Suppressor macrophage (primary cell): ENCODE data around the gene UCP3.
A peak's percentile ranks its signal among the peaks of the same experiment; 100 is the strongest.

Experiments
- DNase-seq, 4 experiments: peaks; one replicate each; pipeline ENCODE4 v3.0.0-alpha.2; 2020 to 2022

Gene UCP3

DNA sequence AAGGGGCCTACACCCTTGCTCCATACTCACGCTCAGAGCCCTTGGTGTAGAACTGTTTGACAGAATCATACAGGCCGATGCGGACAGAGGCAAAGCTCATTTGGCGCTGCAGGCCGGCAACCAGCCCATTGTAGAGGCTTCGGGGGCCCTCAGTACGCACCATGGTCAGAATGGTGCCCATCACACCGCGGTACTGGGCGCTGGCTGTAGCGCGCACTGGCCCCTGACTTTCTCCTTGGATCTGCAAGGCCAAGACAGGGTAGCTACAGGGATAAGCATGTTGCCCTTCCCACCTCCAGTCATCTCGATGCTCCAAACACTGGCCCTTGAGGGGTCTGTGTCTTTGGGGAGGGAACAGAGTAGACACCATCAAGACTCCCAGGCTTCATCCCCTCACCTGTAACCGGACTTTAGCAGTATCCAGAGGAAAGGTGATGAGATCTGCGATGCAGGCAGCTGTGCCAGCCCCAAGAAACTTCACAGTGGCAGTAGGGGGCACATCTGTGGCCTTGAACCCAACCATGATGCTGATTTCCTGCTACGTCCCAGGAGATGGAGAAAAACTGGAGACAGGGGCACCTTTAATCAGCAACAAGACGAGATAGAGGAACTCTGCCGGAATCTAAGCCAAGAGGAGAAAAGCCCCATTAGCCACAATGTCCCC, 30.9 kb downstream of the UCP3 start:
- no peak for DNase-seq

DNA sequence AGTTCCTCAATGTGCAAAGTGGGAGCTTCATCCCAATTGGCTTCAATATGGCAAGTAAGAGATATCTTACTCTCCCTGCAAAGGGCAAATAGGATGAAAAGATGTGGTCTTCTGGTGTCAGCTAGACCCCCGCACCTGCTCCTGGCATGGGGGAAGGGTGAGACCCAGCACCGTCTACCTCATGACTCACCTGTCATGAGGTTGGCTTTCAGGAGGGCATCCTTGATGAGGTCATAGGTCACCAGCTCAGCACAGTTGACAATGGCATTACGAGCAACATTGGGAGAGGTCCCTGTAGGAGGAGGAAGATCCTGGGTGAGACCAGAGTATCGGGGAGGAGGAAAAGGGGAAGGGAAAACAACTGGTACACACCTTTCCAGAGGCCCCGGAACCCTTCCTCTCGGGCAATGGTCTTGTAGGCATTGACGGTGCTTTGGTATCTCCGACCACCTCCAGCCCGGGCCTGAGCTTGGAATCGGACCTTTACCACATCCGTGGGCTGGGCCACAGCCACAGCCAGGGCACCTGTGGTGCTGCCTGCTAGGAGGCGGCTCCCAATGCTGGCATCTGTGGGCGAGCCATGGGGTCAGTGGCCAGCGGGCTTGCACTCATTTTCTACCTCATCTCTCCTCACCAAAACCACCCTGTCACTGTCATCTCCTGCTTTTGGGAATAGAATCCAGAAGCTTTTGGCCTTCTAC, 32.3 kb downstream of the UCP3 start:
- peak in 1 of 4 experiments; percentile 16 for DNase-seq

DNA sequence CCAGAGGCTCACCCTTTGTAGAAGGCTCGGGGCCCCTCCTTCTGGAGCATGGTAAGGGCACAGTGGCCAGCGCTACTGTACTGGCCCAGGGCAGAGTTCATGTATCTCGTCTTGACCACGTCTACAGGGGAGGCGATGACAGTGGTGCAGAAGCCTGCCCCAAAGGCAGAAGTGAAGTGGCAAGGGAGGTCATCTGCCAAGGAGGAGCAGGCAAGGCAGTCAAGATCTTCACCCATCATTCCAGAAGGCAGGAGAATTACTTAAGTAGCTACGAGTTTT, 33.5 kb downstream of the UCP3 start:
- no peak for DNase-seq

DNA sequence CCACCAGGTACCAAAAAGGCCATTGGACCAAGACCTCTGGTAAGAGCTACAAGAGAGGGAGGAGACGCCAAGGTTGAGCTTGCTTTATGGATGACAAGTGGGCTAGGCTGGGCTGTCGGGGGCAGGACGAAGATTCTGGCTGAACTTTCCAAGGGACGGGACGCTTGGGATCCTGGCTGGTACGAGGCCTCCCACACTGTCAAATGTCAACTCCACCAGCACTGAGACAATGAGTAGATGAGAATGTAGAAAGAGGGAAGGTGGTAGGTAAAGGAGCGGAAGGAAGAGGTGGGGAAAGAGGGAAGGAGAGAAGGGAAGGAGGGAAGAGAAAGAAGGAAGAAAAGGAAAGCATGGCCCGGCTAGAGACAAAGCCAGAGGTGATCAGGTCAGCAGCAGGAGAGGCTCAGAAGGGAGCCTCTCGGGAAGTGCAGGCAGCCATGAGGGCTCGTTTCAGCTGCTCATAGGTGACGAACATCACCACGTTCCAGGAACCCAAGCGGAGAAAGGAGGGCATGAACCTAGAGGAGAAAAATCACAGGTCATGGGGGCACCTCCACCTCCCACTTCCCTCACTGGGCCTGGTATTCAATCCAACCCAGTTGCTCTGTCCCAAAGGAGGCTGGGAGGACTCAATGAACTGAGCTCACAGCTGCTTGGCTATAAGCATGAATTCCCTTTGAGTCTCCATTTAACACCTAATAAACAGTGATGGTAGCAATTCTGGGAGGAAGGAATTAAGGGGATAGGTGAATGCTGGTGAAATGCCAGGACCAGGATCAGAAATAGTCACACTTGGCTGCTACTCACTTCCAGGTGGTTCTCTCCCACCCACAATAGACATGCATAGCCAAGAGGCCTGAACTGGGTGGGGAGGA, 34.0 kb downstream of the UCP3 start:
- no peak for DNase-seq

DNA sequence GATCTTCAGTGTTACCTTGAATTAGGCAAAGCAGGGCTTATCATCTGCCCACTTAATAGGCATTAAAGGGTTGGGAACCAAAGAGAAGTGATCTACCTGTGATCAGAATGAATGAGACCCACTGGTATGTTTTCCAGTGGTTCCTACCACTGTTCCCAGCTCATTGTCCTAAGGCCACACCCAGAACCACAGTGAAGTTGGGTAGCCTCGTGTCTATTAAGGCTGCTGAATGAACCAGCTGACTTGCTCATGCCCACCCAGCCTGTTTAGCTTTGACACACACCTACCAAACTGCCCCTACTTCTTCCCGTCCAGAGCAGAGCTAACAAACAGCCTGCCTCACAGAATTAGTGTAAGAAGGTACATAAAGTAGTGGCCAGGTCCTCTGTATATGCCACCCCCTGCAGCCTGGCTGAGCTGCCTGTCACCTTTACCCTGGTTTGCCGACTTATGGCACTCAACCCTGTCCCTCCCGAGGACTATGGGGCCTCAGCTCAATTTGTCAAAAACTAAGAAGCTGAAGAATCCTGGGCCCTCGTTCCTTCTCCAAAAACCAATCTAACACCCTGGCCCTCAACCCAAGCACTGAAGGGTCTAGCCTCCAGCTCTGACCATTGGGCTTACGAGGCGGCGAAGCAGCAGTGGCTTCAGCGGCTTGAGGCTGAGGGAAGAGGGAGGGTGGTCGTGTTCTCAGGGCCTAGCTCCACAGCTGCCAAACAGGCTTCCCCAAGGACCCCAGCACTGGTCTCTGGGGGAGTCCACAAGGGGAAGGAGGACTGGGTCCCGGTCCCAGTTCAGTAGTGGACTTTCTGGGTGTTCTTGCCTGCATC, 36.0 kb downstream of the UCP3 start:
- DNase-seq, result peak in 1 of 4 experiments; percentile 17

DNA sequence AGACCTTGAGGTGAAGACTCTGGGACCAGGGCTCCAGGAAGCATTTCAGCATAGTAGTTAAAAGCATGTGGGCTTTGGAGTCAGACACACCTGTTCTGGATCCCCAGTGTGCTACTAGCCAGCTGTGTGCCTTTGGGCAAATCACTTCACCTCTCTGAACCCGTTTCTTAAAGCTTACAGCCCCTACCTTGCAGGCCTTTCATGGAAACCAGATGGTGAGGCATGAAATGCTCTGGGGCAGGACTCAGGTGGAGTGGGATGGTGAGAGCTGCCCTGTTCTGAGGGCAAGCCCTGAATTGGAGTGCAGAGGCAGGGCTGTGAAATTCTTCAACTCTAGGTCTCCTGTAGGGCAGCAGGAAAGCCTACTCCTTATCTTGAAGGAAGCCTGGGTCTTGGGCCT, 36.7 kb downstream of the UCP3 start:
- DNase-seq, result peak in 1 of 4 experiments; percentile 16

DNA sequence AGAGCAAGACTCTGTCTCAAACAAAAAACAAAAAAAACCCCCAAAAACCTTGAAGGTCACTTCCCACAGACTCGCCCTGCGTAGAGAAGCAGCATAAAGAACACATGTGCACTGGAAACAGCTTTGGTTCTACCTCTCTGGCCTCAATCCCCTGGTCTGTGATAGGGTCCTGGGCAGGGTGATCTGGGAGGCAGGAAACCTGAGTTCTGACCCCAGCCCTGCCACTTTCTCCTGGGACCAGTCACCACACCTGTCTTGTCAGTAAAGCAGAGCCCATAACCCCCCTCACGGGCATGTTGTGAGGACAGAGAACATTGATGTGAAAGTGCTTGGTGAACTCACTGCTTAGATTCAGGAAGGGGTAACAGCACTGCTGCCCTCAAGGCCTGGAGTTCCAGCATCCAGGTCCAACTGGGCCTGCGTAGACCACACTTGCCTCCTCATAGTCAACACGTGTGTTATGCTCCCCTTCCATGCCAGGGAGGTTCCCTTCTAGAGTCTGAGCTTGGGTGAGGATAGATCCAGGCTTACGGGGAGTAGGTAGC, 37.6 kb downstream of the UCP3 start:
- peak in 1 of 4 experiments; percentile 42 for DNase-seq

DNA sequence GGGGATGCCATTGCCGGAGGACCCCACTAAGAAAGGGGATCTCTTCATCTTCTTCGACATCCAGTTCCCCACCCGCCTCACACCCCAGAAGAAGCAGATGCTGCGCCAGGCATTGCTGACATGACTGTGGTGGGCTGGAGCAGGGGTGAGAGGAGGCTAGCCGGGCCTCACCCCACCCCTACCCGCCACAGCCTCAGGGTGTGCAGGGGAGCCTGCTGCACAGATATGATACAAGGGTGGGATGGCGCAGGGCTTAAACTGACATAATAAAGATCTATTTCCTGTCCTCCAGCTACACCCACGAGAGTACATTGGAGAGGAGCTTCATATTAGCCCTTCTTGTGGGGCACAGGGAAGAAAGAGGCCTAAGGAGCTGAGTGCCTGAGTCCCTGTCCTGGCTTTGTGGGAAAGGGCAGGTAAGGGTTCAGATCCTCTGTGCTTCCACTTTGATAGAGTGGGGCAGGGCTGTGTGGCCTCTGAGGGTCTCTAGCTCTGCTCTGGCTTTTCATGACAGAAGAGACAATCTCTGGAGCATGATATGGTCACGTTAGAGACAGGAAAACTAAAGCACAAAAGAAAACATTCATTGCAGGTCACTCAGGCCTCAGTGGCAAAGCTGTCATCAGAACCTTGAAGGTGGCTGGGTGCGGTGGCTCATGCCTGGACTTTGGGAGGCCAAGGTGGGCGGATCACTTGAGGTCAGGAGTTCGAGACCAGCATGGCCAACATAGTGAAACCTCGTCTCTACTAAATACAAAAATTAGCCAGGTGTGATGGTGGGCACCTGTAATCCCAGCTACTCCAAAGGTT, 38.7 kb downstream of the UCP3 start:
- peak in 2 of 4 experiments; percentile 40 to 47 for DNase-seq

DNA sequence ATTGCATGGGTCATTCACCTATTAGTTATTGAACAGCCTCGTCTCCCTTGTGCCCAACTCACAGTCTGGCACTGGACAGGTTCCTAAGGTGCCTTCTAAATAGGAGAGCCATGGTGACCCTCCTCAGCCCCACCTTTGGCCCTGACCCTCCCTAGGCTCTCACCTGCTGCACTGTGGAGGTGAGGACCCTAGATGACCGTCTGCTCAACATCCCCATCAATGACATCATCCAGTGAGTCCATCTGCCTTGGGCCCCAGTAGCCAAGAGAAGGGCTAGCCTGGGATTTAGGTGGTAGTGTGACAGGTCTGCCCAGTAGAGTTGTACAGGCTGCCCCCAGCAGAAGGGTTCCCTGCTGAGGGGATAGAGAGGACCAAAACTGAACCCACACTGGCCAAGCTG, 39.8 kb downstream of the UCP3 start:
- DNase-seq, result no peak

DNA sequence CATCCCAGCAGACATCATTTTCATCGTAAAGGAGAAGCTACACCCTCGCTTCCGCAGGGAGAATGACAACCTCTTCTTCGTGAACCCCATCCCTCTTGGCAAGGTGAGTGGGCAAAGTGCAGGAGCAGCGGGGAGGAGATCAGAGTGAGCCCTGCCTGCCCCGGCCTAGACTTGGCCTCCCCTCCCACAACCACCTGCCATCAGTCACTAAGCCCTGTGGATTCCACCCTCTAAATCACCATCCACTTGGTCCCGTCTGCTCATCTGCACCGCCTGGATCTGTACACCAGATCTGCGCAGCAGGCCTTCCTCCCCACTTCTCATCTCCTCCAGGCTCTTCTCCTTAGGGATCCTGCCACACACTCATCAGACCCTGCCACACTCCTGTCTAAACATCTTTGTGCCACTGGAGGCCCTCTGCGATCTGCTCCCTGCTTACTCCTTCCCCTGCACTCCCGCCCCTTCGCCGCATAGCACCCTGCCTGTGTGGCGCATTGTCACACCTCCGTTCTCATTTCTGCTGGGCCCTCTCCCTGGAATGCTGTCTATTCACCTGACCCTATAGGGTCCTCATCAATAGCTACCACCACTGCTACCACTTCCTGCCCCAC, 40.4 kb downstream of the UCP3 start:
- no peak for DNase-seq

DNA sequence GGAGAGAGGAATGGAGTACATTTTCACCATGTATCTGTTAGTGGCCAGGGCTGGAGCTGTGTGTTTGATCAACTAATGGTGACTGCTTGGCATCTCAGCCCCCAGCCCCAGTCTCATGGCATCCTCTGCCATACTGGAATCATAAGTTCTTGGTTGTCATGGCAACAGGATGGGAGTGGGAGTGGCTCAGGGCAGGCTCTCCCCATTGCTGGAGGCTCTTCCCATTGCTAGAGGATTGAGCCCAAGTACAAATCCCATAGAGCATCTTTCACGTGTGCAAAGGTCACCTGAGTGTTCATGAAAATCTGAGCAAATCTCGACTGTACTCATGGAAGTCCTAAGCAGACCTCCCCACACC, 43.1 kb downstream of the UCP3 start:
- DNase-seq, result no peak

DNA sequence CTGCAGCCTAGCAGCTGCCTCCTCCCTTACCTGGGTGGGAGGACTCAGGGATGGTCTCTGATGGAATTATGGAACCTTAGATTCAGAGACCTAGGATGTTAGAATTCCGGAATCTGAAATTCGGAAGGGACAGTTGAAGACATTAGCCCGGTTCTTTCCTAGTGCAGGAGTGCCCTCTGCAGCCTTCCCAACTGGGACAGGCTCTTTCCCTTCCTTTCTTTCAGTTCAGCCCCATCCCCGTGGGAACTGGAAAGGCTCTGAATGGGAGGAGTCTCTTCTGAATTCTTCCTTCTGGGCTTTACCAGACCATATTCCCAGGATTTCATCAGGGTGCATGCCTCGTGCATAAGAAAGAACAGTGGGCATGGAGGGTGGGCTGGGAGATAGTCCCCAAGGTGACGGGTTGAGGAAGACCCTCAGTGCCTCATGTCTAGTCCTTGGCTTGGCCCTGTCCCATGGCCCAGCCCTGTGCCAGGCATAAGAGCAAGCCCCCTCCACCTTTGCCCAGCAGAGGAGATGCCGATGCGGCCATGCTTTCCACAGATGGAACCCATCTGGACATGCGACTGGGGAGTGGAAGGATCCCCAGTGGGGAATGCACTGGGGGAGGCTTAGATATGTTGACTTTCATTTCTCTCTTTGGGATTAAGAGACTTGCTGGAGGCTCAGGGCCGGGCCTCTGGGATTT, 43.7 kb downstream of the UCP3 start:
- no peak for DNase-seq

DNA sequence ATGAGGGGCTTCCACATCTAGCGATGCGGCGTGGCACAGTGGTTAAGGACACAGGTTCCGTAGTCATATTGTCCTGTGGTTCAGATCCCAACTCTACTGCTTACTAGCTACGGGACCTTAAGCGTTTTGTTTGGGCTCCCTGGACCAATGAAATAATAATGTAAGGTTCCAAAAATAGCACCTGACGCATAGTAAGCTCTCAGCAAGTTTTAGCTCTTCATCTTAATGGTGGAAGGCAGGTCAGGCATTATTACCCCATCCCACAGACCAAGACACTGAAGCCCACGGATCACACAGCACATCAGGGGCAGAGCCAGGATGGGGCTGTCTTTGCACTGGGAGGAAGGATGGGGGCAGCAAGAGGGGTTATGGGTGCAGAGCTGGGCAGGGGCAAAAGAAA, 45.0 kb downstream of the UCP3 start:
- no peak for DNase-seq

DNA sequence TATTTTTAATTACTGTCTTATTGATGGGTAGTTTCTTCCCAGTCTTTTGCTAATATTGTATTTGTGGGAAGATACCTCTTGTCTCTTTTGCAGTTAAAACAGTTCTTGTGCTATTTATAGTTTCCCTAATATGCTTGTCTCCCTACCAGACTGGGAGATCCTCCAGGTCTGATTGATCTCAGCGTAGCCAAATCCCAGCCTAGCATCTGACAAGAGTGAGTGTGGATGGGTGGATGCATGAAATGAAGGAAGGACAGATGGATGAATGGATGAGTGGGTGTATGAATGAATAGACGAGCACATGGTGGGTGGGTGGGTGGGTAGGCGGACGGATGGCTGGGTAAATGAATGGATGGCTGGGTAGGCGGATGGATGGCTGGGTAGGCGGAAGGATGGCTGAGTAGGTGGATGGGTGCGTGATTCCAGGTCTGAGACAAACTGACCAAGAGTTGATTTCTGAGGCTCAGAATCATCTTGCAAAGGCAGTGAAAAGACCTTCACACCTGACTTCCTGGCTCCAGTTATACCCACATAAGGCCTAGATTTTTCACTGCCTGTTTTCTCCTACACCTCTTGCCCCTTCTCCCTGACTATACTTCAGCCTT, 46.7 kb downstream of the UCP3 start:
- no peak for DNase-seq

DNA sequence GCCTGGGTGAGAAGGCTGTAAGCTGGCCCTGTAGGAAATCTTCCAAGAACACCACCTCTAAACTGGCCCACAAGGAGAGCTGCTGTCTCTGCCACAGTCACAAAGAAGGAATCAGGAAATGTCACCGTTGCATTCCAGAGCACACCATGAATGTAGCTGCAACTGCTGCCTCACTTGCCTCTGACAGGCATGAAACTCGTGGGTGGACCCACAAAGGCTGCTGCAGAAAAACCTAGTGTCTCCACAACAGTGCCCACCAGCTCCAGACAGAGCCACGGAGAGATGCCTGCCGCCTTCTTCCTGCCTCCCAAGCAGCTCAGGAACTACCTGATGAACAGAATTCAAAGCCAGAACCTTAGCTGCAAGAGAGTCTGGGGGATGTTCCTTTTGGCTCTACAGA, 47.6 kb downstream of the UCP3 start:
- DNase-seq, result no peak

DNA sequence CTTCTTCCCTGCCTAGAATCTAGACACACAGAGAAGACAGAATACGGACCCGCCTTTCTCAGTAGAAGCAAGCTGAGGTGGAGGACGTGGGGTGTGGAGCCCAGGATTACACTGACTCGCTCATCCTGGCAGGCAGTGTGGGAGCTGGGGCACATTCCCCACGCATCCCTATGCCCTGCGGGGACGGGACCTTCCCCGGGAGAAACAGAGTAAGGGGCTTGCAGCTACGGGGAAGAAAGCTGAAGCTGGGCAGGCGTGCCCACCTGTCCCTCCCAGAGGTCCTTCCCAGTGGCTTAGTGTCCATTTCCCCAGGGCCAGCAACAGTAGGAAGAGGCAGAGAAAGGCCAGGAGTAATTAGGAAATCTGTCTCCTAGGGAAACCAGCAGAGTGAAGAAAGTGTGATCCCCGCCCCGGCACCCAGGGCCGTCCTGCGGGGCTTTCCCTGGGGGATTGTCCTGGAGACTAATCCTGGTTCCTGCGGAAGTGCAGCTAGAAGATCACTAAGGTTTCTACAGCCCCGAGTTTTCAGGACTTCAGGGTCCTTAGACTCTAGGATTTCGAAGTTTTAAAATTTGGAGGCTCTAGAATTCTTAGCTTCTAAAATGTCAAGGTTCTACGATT, 50.3 kb downstream of the UCP3 start:
- DNase-seq, result no peak

DNA sequence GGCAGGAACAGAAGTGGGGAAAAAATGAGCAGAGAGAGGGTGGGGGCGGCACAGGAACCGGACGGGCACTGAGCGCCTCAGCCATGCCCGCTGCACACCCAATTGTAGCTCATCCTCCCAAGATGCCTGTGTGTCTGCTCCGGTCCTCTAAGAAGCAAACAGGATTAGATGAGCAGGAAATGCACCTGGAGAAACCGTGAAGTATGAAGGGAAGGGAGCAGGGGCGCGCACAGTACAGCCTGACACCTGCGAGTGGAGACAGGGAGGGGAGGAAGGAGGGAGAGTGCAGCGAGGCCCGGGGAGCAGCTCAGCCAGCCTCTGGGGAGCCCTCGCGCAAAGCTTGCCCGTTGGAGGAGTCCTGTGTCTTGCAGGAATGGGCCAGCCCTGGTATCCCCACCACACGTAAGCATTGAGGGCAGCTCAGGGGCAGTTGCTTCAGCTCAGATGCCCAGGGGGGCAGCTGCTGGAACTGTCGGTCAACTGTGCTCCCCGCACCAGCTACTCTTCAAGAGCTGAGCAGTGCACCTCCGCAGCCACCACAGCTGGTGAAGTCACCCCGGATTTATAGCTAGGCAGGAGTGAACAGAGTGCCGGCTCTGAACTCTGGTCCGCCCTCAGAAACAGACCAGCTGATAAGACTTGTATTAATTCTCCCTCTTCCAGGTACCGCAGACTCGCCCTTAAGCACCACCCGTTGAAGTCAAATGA, 51.1 kb downstream of the UCP3 start:
- DNase-seq, result no peak

DNA sequence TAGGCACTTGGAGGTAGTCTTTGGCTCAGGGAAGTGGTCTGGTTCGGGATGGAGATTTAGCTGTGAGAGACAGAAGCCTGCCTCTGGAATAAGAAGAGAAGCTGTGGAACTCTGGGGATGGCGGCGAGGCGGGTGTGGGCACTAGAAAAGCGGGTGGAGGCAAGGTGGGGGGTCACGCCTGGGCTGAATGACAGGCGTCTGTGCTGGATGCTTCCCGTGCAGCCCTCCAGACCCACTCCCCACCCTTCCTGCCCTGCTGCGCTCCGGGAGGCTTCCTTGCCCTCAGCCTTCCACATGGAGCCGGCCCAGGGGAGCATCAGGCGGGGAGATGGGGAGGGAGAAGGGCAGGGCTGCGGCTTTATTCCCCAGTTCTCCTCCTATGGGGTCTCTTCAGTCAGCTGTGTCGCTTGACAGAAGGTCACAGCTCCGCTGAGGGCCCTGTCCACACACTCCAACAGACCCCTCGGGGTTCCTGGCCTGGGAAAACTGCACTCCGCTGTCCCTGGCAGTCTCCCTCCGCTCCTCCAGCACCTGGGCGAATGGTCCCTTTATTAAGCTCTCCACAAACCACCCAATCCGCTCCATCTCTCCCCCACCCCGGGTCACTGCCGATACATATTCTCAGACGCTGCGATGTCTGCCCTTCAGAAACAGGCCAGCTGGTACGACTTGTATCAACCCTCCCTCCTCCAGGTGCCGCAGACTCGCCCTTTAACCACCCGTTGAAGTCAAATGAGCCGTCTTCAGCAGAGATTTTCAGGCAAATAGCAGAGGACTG, 51.8 kb downstream of the UCP3 start:
- DNase-seq, result no peak
